SJSA1 (cell line): ENCODE measurements around the gene DNAH14. TPM values are rescaled to one million over a fixed set of nuclear protein-coding genes. Genes with fewer than 3 reads are reported as not detected.
A peak's percentile ranks its signal among the peaks of the same experiment; 100 is the strongest.
"Not testable (repeated sequence)": the region's sequence is repeated elsewhere in the genome, so short reads cannot be mapped to it uniquely, and the experiment has no call there.

ENCODE experiments used
- DNase-seq, 2 experiments: peaks; one replicate each; pipeline ENCODE4 v3.0.0-alpha.2; 2015 to 2020; ENCODE audit warnings: low spot score in 2 of 2, low read depth in 1 of 2
- H3K27ac ChIP-seq: fragments of 250-450 bp; sonication (Bioruptor Pico); 2 replicates; pipeline ENCODE4 v1.5.1; 2020; ENCODE audit warnings: mild to moderate bottlenecking, moderate library complexity
- H3K27me3 ChIP-seq: fragments of 250-450 bp; sonication (Bioruptor Pico); replicated peaks from 2 replicates; pipeline ENCODE4 v1.5.1; 2020; ENCODE audit warnings: mild to moderate bottlenecking, moderate library complexity
- H3K36me3 ChIP-seq: fragments of 250-450 bp; sonication (Bioruptor Pico); 2 replicates; pipeline ENCODE4 v1.5.1; 2020; ENCODE audit warnings: mild to moderate bottlenecking
- H3K4me1 ChIP-seq: fragments of 250-450 bp; sonication (Bioruptor Pico); replicated peaks from 2 replicates; pipeline ENCODE4 v1.6.1; 2021; ENCODE audit warnings: mild to moderate bottlenecking
- H3K4me3 ChIP-seq: fragments of 250-450 bp; sonication (Bioruptor Pico); 2 replicates; pipeline ENCODE4 v1.5.1; 2020; ENCODE audit warnings: mild to moderate bottlenecking
- H3K9me3 ChIP-seq: fragments of 250-450 bp; sonication (Bioruptor Pico); replicated peaks from 2 replicates; pipeline ENCODE4 v1.5.1; 2020; ENCODE audit warnings: mild to moderate bottlenecking
- total RNA-seq: library from RNA; depleted of rRNA; stranded (reverse); fragments of >200 nt; shearing (Covaris generic); gene quantifications from 2 replicates; pipeline ENCODE4 v1.2.3, GENCODE V29; 2014

Gene DNAH14
- total RNA-seq, 1 experiment from 2014 or later, result 51.7 TPM

DNA sequence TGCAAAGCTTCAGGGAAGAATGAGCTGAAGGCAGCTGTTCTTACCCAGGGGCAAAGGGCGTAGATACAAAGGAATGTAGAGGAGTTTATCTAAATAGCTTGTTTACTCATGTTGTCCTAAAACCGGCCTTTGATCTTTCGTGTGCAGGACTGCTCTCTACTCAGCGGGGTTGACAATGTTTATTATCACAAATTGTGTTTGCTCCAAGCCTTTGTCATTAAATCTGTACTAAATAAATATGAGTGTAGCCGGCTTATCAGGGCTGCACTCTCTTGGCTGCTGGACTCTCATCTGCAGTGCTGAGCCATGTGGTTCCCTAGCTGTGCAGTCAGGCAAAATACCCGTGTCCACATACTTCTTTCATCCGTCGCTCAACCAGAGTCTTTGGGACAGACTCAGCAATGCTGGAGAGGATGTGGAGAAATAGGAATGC, 299.4 kb downstream of the DNAH14 start:
- no peaks in the 10 kb centered on the region for H3K36me3 ChIP-seq
- H3K4me1 ChIP-seq, result no peaks in the 10 kb centered on the region
- no peak overlapping the region for H3K4me3 ChIP-seq
- no peak overlapping the region for H3K27ac ChIP-seq
- H3K9me3 ChIP-seq, result no peaks in the 10 kb centered on the region
- no peaks in the 10 kb centered on the region for H3K27me3 ChIP-seq
- DNase-seq, result no peak

- H3K27ac ChIP-seq, H3K27me3 ChIP-seq, DNase-seq, H3K4me1 ChIP-seq, H3K4me3 ChIP-seq, H3K36me3 ChIP-seq, H3K9me3 ChIP-seq: not testable (repeated sequence)
Observed at GRCh38 chr1:225229429-225229828, 300.0 kb downstream of the DNAH14 start.

GRCh38 chr1:225230483-225230882, 301.0 kb downstream of the DNAH14 start:
- H3K27me3 ChIP-seq, result no peaks in the 10 kb centered on the region
- no peak overlapping the region for H3K4me3 ChIP-seq
- DNase-seq, result no peak
- no peaks in the 10 kb centered on the region for H3K4me1 ChIP-seq
- no peaks in the 10 kb centered on the region for H3K36me3 ChIP-seq
- no peaks in the 10 kb centered on the region for H3K9me3 ChIP-seq
- H3K27ac ChIP-seq, result no peak overlapping the region

DNA sequence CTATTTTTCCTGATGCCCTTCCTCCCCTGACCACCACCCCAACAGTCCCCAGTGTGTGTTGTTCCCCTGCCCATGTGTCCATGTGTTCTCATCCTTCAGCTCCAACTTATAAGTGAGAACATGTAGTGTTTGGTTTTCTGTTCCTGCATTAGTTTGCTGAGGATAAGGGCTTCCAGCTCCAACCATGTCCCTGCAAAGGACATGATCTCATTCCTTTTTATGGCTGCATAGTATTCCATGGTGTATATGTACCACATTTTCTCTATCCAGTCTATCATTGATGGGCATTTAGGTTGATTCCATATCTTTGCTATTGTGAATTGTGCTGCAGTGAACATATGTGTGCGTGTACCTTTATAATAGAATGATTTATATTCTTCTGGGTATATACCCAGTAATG, 303.5 kb downstream of the DNAH14 start:
- not testable (repeated sequence) for H3K4me3 ChIP-seq, DNase-seq

GRCh38 chr1:225242611-225243010, 313.1 kb downstream of the DNAH14 start:
- no peaks in the 10 kb centered on the region for H3K4me1 ChIP-seq
- H3K36me3 ChIP-seq, result no peaks in the 10 kb centered on the region

More for the DNA sequence above, 303.5 kb downstream of the DNAH14 start:
- H3K27ac ChIP-seq, H3K4me1 ChIP-seq, H3K27me3 ChIP-seq, H3K9me3 ChIP-seq, H3K36me3 ChIP-seq: not testable (repeated sequence)

GRCh38 chr1:225250432-225250831, 321.0 kb downstream of the DNAH14 start:
- Histone ChIP-seq H3K4me1 (peaks cover 11% of the 10 kb centered on the region; the same call in 1 of the 2 replicates), H3K9me3 (no peaks in the 10 kb centered on the region), H3K27me3 (0 out of 2 replicates have a peak, but pooled peaks cover 3% of the 10 kb centered on the region), H3K36me3 (no peaks in the 10 kb centered on the region), H3K4me3 (no peak overlapping the region), H3K27ac (no peak overlapping the region)
- no peak for DNase-seq

More at GRCh38 chr1:225242611-225243010, 313.1 kb downstream of the DNAH14 start:
- H3K27me3 ChIP-seq, result no peaks in the 10 kb centered on the region
- no peak overlapping the region for H3K4me3 ChIP-seq
- no peak for DNase-seq
- no peak overlapping the region for H3K27ac ChIP-seq
- H3K9me3 ChIP-seq, result 0 out of 2 replicates have a peak, but pooled peaks cover 3% of the 10 kb centered on the region

DNA sequence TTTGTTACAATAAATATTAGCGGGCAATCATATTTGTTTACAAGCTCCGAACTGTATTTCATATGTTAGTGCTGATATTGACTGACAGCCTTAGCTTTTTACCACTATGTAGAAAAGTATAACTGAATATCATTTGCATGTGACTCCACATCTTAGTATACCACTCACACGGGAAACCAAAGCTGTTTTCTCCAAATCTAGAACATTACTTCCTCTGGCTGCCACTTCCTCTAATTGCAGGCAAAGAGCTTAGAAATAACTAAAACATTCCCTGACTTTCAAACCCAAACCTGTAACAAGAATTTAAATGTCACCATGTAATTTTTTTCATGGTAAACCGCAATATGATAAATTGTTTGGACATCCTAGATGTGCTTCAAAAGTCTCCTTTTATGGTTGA, 323.7 kb downstream of the DNAH14 start:
- 0 out of 2 replicates have a peak, but pooled peaks cover 3% of the 10 kb centered on the region for H3K27me3 ChIP-seq
- DNase-seq, result no peak
- H3K36me3 ChIP-seq, result no peaks in the 10 kb centered on the region
- no peak overlapping the region for H3K4me3 ChIP-seq
- peaks cover 11% of the 10 kb centered on the region; the same call in 1 of the 2 replicates for H3K4me1 ChIP-seq
- no peak overlapping the region for H3K27ac ChIP-seq
- no peaks in the 10 kb centered on the region for H3K9me3 ChIP-seq

DNA sequence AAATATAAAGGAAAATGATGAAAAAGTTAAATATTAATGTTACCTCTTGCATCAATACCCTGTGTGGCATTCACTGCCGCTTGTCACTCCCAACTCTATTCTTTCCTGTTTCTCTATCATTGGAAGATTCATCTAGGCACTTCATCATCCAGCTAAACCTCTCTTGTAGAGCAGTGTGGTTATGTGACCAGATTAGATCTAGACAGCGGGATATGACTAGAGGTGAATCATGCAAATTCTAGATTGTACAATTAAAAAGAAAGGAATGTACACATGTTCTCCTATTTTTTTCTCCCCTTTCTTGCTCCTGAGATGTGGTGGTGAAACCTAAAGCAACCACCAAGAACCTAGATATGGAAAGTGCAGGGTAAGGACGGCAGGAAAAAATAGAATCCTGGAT, 324.3 kb downstream of the DNAH14 start:
- no peaks in the 10 kb centered on the region for H3K36me3 ChIP-seq
- DNase-seq, result peak in 1 of 2 experiments; percentile 20
- no peaks in the 10 kb centered on the region for H3K9me3 ChIP-seq
- H3K4me1 ChIP-seq, result peaks cover 11% of the 10 kb centered on the region; the same call in 1 of the 2 replicates
- 0 out of 2 replicates have a peak, but pooled peaks cover 3% of the 10 kb centered on the region for H3K27me3 ChIP-seq
- H3K27ac ChIP-seq, result no peak overlapping the region
- no peak overlapping the region for H3K4me3 ChIP-seq

DNA sequence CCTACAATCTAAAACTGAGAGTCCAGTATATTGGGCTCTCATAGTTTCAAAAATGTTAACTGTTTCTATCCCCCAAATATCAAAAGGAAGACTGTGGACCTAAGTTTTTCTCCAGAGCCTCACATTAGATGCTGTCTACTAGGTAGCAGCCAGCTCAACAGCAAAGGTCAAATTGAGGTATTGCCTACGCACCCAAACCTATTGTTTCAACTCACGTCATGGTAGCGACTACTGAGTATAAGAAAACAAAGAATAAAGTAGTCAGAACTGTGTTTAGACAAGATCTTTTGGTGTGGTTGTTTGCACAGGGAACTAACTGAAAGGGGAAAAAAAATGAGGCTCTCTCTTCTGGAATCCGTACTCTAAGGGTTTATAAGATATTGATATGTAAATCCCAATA, 325.2 kb downstream of the DNAH14 start:
- Histone ChIP-seq H3K4me3 (no peak overlapping the region), H3K27me3 (0 out of 2 replicates have a peak, but pooled peaks cover 3% of the 10 kb centered on the region), H3K27ac (no peak overlapping the region), H3K36me3 (no peaks in the 10 kb centered on the region), H3K9me3 (no peaks in the 10 kb centered on the region), H3K4me1 (peaks cover 11% of the 10 kb centered on the region; the same call in 1 of the 2 replicates)
- DNase-seq, result peak in 1 of 2 experiments; percentile 5

DNA sequence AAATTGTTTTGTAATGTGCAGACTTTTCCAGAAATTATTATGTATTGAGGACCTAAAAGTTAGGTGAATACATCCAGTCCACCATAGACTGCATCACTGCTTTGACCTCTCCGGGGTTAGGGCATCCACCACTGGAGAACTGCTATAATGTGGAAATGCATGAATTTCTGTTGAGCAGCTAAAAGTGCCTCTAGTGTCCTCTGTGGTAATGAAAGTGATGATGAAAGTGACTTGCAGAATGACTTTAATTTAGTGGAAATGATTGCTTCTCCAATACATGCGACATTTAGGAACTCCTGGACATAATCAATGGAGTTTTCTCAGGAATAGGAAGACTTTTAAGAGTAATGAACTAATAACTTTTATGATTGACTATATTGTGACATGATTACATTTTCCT, 327.6 kb downstream of the DNAH14 start:
- H3K4me3 ChIP-seq, result no peak overlapping the region
- no peaks in the 10 kb centered on the region for H3K36me3 ChIP-seq
- no peak for DNase-seq
- H3K27ac ChIP-seq, result no peak overlapping the region
- H3K4me1 ChIP-seq, result peaks cover 11% of the 10 kb centered on the region; the same call in 1 of the 2 replicates
- H3K27me3 ChIP-seq, result 0 out of 2 replicates have a peak, but pooled peaks cover 3% of the 10 kb centered on the region
- no peaks in the 10 kb centered on the region for H3K9me3 ChIP-seq

DNA sequence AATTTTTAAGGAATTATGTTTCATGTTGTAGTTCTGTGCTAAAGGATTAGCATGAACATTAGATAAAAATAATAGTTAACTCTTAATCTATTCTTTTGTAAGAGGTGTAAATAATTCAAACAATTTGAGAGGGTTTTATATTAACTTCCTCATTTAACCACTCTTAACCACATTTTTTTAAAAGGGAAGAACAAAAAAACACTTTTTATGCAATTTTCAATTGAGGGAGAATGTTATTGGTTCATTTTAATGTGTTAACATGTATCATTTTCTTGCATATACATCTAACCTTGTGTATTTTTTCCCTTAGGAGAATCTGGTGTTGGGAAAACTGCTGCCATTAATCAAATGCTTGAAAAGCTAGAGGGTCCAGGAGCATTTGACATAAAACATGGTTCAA, 329.3 kb downstream of the DNAH14 start:
- no peak for DNase-seq
- H3K9me3 ChIP-seq, result no peaks in the 10 kb centered on the region

GRCh38 chr1:225259542-225259941, 330.1 kb downstream of the DNAH14 start:
- Histone ChIP-seq H3K4me1 (peaks cover 6% of the 10 kb centered on the region; the same call in 1 of the 2 replicates), H3K27ac (no peak overlapping the region), H3K36me3 (no peaks in the 10 kb centered on the region), H3K4me3 (no peak overlapping the region), H3K27me3 (no peaks in the 10 kb centered on the region), H3K9me3 (no peaks in the 10 kb centered on the region)
- no peak for DNase-seq

More for the DNA sequence above, 329.3 kb downstream of the DNAH14 start:
- peaks cover 11% of the 10 kb centered on the region; the same call in 1 of the 2 replicates for H3K4me1 ChIP-seq
- no peaks in the 10 kb centered on the region for H3K27me3 ChIP-seq
- no peak overlapping the region for H3K27ac ChIP-seq
- H3K4me3 ChIP-seq, result no peak overlapping the region
- H3K36me3 ChIP-seq, result no peaks in the 10 kb centered on the region

- Histone ChIP-seq H3K27me3 (no peaks in the 10 kb centered on the region), H3K36me3 (no peaks in the 10 kb centered on the region), H3K27ac (no peak overlapping the region), H3K4me3 (no peak overlapping the region), H3K9me3 (no peaks in the 10 kb centered on the region), H3K4me1 (no peaks in the 10 kb centered on the region)
- no peak for DNase-seq
Observed at GRCh38 chr1:225260319-225260718, 330.8 kb downstream of the DNAH14 start.

- Histone ChIP-seq H3K36me3 (no peaks in the 10 kb centered on the region), H3K27ac (no peak overlapping the region), H3K9me3 (peaks cover 4% of the 10 kb centered on the region), H3K4me3 (no peak overlapping the region), H3K4me1 (no peaks in the 10 kb centered on the region), H3K27me3 (no peaks in the 10 kb centered on the region)
- DNase-seq, result no peak
Observed at GRCh38 chr1:225277445-225277844, 348.0 kb downstream of the DNAH14 start.

GRCh38 chr1:225280563-225280962, 351.1 kb downstream of the DNAH14 start:
- DNase-seq, result no peak
- no peaks in the 10 kb centered on the region for H3K36me3 ChIP-seq
- H3K4me3 ChIP-seq, result no peak overlapping the region
- peaks cover 4% of the 10 kb centered on the region for H3K9me3 ChIP-seq
- no peaks in the 10 kb centered on the region for H3K27me3 ChIP-seq
- no peaks in the 10 kb centered on the region for H3K4me1 ChIP-seq
- H3K27ac ChIP-seq, result no peak overlapping the region
